OCI-LY3 (cell line): ENCODE measurements around the gene CYSLTR2.

Source experiments
- CTCF ChIP-seq: fragments of 200-600, 300-600 bp; sonication (generic); IDR thresholded peaks from 2 replicates; pipeline ENCODE4 v1.5.1; 2014; ENCODE audit warnings: antibody characterized with exemption, low read length, low read depth
- EZH2phosphoT487 ChIP-seq: fragments of 200-600 bp; shearing (Covaris generic); IDR thresholded peaks from 2 replicates; pipeline ENCODE4 v1.6.1; 2018; ENCODE audit warnings: antibody characterized with exemption, mixed run types, low read depth

GRCh38 chr13:48731957-48732569 lies 78.3 kb downstream of the CYSLTR2 start:
- TF ChIP-seq EZH2phosphoT487 (no peak), CTCF (peak; percentile 97)
